Amniotic stem cell (primary cell): ENCODE data around the gene TCHP.

Experiments
- DNase-seq: peaks from one replicate; lab custom pipeline; 2025; lab: John Stamatoyannopoulos, UW

Gene TCHP

GRCh38 chr12:109961612-109962011, 61.5 kb downstream of the TCHP start:
- DNase-seq, result no peak

DNA sequence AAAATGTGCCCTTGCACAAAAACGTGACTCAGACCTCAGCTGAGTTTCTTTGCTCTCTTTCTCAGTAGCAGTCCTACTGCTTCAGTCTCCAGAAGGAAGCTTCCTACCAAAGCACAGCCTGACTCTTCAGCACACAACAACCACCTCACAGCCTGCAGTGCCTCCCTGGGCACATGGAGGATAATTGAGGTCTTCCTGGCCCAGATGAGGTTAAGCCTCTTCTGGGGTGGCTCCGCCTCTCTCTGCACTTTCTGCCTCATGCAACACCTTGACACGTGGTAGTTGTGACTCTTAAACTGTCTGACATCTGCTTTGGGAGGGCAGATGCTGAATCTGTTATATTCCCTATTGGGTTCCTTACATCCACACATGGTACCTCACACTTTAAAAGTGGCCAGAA, 62.3 kb downstream of the TCHP start:
- DNase-seq, result no peak

GRCh38 chr12:109963330-109963729, 63.3 kb downstream of the TCHP start:
- no peak for DNase-seq

DNA sequence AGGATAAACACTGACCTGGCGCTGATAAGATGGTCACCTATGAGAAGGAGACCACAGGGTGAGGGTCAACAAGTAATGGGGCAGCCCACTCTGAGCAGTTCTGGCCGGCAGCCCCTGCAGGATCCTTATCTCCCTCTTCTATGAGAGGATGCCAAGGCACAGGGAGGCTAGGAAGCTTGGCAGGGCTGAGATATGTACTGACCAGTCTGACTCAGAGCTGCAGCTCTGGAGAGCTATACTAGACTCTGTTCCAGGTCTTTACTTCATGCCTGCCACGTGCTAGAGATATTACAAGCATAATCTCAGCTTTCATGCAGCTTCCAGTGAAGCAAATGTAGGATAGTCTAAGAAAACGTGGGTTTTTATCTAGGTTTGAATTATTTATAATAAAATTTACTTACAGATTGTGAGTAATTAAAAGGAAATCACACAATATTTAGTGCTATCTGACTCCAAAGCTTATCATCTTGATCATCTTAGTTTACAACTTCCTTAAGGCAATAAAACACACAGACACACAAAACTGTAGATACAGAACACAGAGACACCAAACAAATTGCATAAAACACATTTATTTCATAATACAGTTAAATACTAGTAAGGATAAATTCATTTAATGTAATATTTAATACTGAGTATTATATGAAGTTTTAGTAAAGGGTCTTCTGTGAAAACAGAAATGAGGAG, 63.8 kb downstream of the TCHP start:
- DNase-seq, result no peak

GRCh38 chr12:109966546-109966945, 66.5 kb downstream of the TCHP start:
- DNase-seq, result no peak

GRCh38 chr12:109967383-109968031, 67.4 kb downstream of the TCHP start:
- no peak for DNase-seq
